ENCODE data around the gene KIFAP3. TPM values are rescaled to one million over a fixed set of nuclear protein-coding genes. Genes with fewer than 3 reads are reported as not detected.

Gene KIFAP3
- 9.3 to 16.0 TPM (median 13.6 TPM) in 5 replicates for total RNA-seq (2022; extraction: Qiagen RNA extraction; ENCODE audit: low read depth)

GRCh38 chr1:170074250-170075157 is at the start of gene KIFAP3:
TSS of gene KIFAP3 (minus strand) at chr1:170074695. CDS start at chr1:170074467, 228 bp downstream.

GRCh38 chr1:169893645-169894423 is 180.7 kb downstream of the KIFAP3 start, which contains the start of gene SCYL3:
TSS of gene SCYL3 (minus strand) at chr1:169893896. CDS start at chr1:169888840, 5,056 bp downstream.

Other genes with a start within 250 kb of the KIFAP3 start
- 2.3 to 3.5 TPM (median 2.8 TPM) in 5 replicates for gene SCYL3, start 180.8 kb downstream of the KIFAP3 start, total RNA-seq (2022; extraction: Qiagen RNA extraction; ENCODE audit: low read depth)
- not detected in 5 replicates for gene NTMT2, start 71.3 kb upstream of the KIFAP3 start, total RNA-seq (2022; extraction: Qiagen RNA extraction; ENCODE audit: low read depth)